Uterus (tissue), 2 donors: Measurements from ENCODE around the gene TSHZ2.

ENCODE experiments used
- POLR2A ChIP-seq, 2 donors: fragments of 450-650 bp; IDR thresholded peaks; one replicate each; pipeline ENCODE4 v1.6.1; 2016; ENCODE audit warnings: antibody characterized with exemption in 2 of 2, mild to moderate bottlenecking in 1 of 2, moderate library complexity in 1 of 2
- TF ChIP-seq, protein P1 (sequence below), 4 experiments: fragments of 200-600 bp in 2 of 4; fragments of 450-650 bp in 2 of 4; sonication (generic) in 2 of 4; IDR thresholded peaks; one replicate each; pipeline ENCODE4 v1.5.1; 2016 to 2019; ENCODE audit warnings: antibody characterized with exemption in 4 of 4, mild to moderate bottlenecking in 2 of 4, moderate library complexity in 1 of 4

DNA sequence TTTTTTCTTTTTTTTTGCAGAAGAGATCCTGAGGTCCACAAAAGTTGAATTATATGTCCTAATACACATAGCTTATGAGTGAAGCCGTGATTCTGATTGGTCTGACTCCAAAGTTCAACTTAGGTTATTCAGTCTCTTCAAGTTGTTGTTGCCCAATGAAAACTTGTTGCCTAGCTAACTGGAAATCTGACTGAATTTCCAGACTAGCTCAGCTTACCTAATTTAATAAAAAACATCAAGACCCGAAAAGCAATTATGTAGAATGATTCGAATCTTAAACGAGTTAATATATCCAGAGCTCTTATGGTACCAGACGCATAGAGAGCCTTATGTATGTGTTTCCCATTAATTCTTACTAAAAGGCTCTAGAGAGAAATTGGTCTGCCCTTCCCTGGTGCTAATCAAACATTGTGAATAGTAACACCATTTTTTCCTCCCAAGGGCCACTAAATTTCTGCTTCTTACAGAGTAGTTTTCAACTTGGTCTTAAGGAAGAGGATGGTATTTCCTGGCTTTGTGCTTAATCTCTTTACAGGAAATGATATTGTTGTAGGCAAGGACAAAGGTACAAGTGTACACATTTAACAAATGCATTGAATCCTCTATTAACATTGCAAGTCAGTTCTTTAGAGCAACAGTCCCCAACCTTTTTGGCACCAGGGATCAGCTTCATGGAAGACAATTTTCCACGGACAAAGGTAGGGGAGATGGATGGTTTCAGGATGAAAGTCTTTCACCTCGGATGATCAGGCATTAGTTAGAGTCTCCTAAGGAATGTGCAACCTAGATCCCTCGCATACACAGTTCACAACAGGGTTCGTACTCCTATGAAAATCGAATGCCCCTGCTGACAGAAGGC lies 107.9 kb downstream of the TSHZ2 start:
- TF ChIP-seq POLR2A (IDR thresholded peaks at IDR 0.05) = no peak
- TF ChIP-seq, protein P1, sequence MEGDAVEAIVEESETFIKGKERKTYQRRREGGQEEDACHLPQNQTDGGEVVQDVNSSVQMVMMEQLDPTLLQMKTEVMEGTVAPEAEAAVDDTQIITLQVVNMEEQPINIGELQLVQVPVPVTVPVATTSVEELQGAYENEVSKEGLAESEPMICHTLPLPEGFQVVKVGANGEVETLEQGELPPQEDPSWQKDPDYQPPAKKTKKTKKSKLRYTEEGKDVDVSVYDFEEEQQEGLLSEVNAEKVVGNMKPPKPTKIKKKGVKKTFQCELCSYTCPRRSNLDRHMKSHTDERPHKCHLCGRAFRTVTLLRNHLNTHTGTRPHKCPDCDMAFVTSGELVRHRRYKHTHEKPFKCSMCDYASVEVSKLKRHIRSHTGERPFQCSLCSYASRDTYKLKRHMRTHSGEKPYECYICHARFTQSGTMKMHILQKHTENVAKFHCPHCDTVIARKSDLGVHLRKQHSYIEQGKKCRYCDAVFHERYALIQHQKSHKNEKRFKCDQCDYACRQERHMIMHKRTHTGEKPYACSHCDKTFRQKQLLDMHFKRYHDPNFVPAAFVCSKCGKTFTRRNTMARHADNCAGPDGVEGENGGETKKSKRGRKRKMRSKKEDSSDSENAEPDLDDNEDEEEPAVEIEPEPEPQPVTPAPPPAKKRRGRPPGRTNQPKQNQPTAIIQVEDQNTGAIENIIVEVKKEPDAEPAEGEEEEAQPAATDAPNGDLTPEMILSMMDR (IDR thresholded peaks at IDR 0.05) = no peak
